ENCODE results near the gene THEM4.

THEM4 gene

DNA sequence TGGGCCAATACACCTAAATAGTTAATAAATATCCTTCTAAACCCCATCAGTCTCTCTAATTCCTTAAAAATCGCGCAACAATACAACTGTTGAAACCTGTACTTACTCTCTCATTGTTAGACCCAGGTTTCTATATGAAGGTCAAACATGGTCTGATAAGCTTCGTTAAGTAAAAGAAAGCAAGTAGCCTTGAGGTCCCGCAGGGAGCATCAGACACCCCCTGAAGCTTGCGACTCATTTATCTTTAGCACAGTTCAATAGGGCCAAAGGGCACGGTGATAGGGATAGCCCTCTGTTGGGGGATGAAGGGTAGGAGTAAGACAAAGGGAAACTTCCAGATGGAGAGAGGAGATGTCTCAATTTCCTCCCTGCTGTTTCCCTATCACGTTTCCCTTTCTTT, 27.3 kb upstream of the THEM4 start:
- H3K4me2 ChIP-seq (ENCODE audit: low read length) = no peak overlapping the region
- no peak overlapping the region for H3K27ac ChIP-seq (ENCODE audit: low read depth, low read length)
- H3K4me3 ChIP-seq (ENCODE audit: low read depth, low read length) = no peak overlapping the region
- WGBS (ENCODE audit: extremely low coverage, insufficient coverage, insufficient read length) = 100% methylated on average over 2 of the region's 7 CpGs
- H3K27me3 ChIP-seq (ENCODE audit: insufficient read depth, low read length) = no peaks in the 10 kb centered on the region
- H3K14ac ChIP-seq (ENCODE audit: low read length) = no peak overlapping the region
- no peak overlapping the region for H4K12ac ChIP-seq (ENCODE audit: low read depth, low read length)
- H4K8ac ChIP-seq (ENCODE audit: low read depth, low read length) = no peak overlapping the region
- no peak overlapping the region for H2BK120ac ChIP-seq (ENCODE audit: insufficient read depth, low read length, poor library complexity)
- no peak overlapping the region for H2BK12ac ChIP-seq (ENCODE audit: low read length)
- H3K79me1 ChIP-seq (ENCODE audit: low read length) = no peaks in the 10 kb centered on the region
- H2BK5ac ChIP-seq (ENCODE audit: low read depth, low read length, poor library complexity) = no peak overlapping the region
- H3K18ac ChIP-seq (ENCODE audit: low read length) = no peak overlapping the region
- no peak overlapping the region for H2AK5ac ChIP-seq (ENCODE audit: low read length)
- H3K79me2 ChIP-seq (ENCODE audit: control insufficient read depth, insufficient read depth, low read length, poor library complexity) = no peaks in the 10 kb centered on the region
- no peak overlapping the region for H3K4ac ChIP-seq (ENCODE audit: low read depth, low read length)
- H4K91ac ChIP-seq (ENCODE audit: low read depth, low read length) = no peak overlapping the region
- no peak overlapping the region for H3K23ac ChIP-seq (ENCODE audit: low read length)
- no peak overlapping the region for H3K9ac ChIP-seq (ENCODE audit: low read length)
- DNase-seq = no peak
- H3K9me3 ChIP-seq (ENCODE audit: insufficient read depth, low read depth, low read length) = no peaks in the 10 kb centered on the region
- H2AFZ ChIP-seq (ENCODE audit: insufficient read depth, low read length, poor library complexity) = no peak overlapping the region
- no peaks in the 10 kb centered on the region for H3K36me3 ChIP-seq (ENCODE audit: control insufficient read depth in 1 of 2, insufficient read depth in 2 of 2, low read length in 2 of 2)
- no peaks in the 10 kb centered on the region for H3K4me1 ChIP-seq (ENCODE audit: control insufficient read depth in 1 of 2, insufficient read depth in 2 of 2, low read length in 2 of 2)

DNA sequence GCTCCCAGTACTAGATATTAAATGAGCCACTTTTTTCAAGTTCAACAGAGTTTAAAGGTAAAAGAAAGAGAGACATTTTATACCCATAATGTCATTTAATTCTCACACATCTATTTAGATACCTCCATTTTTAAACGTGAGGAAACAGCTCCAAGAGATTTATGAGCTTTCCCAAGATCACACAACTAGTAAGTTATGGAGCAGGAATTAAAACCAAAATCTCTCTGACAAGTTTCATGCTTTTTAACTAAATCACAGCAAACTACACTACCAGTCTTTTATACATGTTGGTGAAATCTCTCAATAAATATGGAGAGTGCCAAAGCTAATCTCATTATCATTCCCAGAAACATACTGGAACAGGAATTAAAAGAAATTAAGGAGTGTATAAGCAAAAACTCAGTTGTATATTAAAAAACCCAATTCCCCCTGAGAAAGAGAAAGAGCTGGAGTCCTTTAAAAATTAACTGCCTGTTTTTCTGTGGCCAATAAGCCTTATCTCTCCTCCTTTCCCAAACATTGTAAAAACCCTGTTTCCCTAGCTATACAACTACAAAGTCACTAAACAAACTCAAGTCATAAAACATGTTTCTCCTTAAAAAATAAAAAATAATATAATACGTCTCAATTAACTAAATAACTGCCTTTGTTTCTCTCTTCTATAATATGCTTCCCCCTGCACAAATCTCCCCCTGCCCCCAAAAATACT, 26.7 kb upstream of the THEM4 start:
- no peak overlapping the region for H2AK5ac ChIP-seq (ENCODE audit: low read length)
- no peaks in the 10 kb centered on the region for H3K36me3 ChIP-seq (ENCODE audit: control insufficient read depth in 1 of 2, insufficient read depth in 2 of 2, low read length in 2 of 2)
- no peak overlapping the region for H3K14ac ChIP-seq (ENCODE audit: low read length)
- 62% methylated on average over 1 of the region's 2 CpGs for WGBS (ENCODE audit: extremely low coverage, insufficient coverage, insufficient read length)
- no peak overlapping the region for H4K91ac ChIP-seq (ENCODE audit: low read depth, low read length)
- H4K12ac ChIP-seq (ENCODE audit: low read depth, low read length) = no peak overlapping the region
- no peak overlapping the region for H4K8ac ChIP-seq (ENCODE audit: low read depth, low read length)
- no peak overlapping the region for H2BK120ac ChIP-seq (ENCODE audit: insufficient read depth, low read length, poor library complexity)
- H3K4ac ChIP-seq (ENCODE audit: low read depth, low read length) = no peak overlapping the region
- no peak overlapping the region for H3K4me2 ChIP-seq (ENCODE audit: low read length)
- no peak overlapping the region for H2BK5ac ChIP-seq (ENCODE audit: low read depth, low read length, poor library complexity)
- no peak overlapping the region for H3K9ac ChIP-seq (ENCODE audit: low read length)
- H3K79me1 ChIP-seq (ENCODE audit: low read length) = no peaks in the 10 kb centered on the region
- H3K4me1 ChIP-seq (ENCODE audit: control insufficient read depth in 1 of 2, insufficient read depth in 2 of 2, low read length in 2 of 2) = no peaks in the 10 kb centered on the region
- no peaks in the 10 kb centered on the region for H3K79me2 ChIP-seq (ENCODE audit: control insufficient read depth, insufficient read depth, low read length, poor library complexity)
- H3K27ac ChIP-seq (ENCODE audit: low read depth, low read length) = no peak overlapping the region
- H2AFZ ChIP-seq (ENCODE audit: insufficient read depth, low read length, poor library complexity) = no peak overlapping the region
- H3K9me3 ChIP-seq (ENCODE audit: insufficient read depth, low read depth, low read length) = no peaks in the 10 kb centered on the region
- H3K4me3 ChIP-seq (ENCODE audit: low read depth, low read length) = no peak overlapping the region
- no peak overlapping the region for H2BK12ac ChIP-seq (ENCODE audit: low read length)
- no peak overlapping the region for H3K18ac ChIP-seq (ENCODE audit: low read length)
- H3K23ac ChIP-seq (ENCODE audit: low read length) = no peak overlapping the region
- DNase-seq = no peak
- no peaks in the 10 kb centered on the region for H3K27me3 ChIP-seq (ENCODE audit: insufficient read depth, low read length)

- Histone ChIP-seq H2AFZ (ENCODE audit: insufficient read depth, low read length, poor library complexity) (no peak overlapping the region), H3K27me3 (ENCODE audit: insufficient read depth, low read length) (no peaks in the 10 kb centered on the region), H3K27ac (ENCODE audit: low read depth, low read length) (no peak overlapping the region), H4K91ac (ENCODE audit: low read depth, low read length) (no peak overlapping the region), H3K79me1 (ENCODE audit: low read length) (no peaks in the 10 kb centered on the region), H3K36me3 (ENCODE audit: control insufficient read depth in 1 of 2, insufficient read depth in 2 of 2, low read length in 2 of 2) (no peaks in the 10 kb centered on the region), H2BK5ac (ENCODE audit: low read depth, low read length, poor library complexity) (no peak overlapping the region), H3K9me3 (ENCODE audit: insufficient read depth, low read depth, low read length) (no peaks in the 10 kb centered on the region), H3K4ac (ENCODE audit: low read depth, low read length) (no peak overlapping the region), H3K4me3 (ENCODE audit: low read depth, low read length) (no peak overlapping the region), H4K12ac (ENCODE audit: low read depth, low read length) (no peak overlapping the region), H2BK120ac (ENCODE audit: insufficient read depth, low read length, poor library complexity) (no peak overlapping the region), H3K18ac (ENCODE audit: low read length) (no peak overlapping the region), H2AK5ac (ENCODE audit: low read length) (no peak overlapping the region), H3K4me2 (ENCODE audit: low read length) (no peak overlapping the region), H2BK12ac (ENCODE audit: low read length) (no peak overlapping the region), H3K14ac (ENCODE audit: low read length) (no peak overlapping the region), H3K79me2 (ENCODE audit: control insufficient read depth, insufficient read depth, low read length, poor library complexity) (no peaks in the 10 kb centered on the region), H3K4me1 (ENCODE audit: control insufficient read depth in 1 of 2, insufficient read depth in 2 of 2, low read length in 2 of 2) (no peaks in the 10 kb centered on the region), H3K9ac (ENCODE audit: low read length) (no peak overlapping the region), H3K23ac (ENCODE audit: low read length) (no peak overlapping the region), H4K8ac (ENCODE audit: low read depth, low read length) (no peak overlapping the region)
- DNase-seq = no peak
- no CpG with 5 or more reads among the region's 3 CpGs for WGBS (ENCODE audit: extremely low coverage, insufficient coverage, insufficient read length)
Measured at GRCh38 chr1:151935154-151935553, 25.8 kb upstream of the THEM4 start.

DNA sequence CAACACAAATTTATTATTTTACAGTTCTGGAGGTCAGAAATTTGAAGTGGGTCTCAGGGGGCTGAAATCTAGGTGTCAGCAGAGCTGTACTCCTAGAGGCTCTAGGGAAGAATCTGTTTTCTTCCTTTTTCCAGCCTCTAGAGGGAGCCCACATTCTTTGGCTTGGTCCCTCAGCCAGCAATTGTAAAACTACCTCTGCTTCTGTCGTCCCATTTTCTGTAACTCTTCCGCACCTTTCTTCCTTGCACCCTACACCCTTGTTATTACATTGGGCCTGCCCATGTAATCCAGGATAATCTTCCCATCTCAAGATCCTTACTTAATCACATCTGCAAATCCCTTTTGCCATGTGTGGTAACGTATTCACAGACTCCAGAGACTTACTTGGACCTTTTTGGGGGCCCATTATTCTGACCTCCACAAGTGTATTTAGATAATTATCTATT, 24.8 kb upstream of the THEM4 start:
- Histone ChIP-seq H2BK120ac (ENCODE audit: insufficient read depth, low read length, poor library complexity) (no peak overlapping the region), H4K91ac (ENCODE audit: low read depth, low read length) (no peak overlapping the region), H3K9ac (ENCODE audit: low read length) (no peak overlapping the region), H3K4me1 (ENCODE audit: control insufficient read depth in 1 of 2, insufficient read depth in 2 of 2, low read length in 2 of 2) (no peaks in the 10 kb centered on the region), H2BK12ac (ENCODE audit: low read length) (no peak overlapping the region), H3K4me2 (ENCODE audit: low read length) (no peak overlapping the region), H3K4ac (ENCODE audit: low read depth, low read length) (no peak overlapping the region), H3K14ac (ENCODE audit: low read length) (no peak overlapping the region), H3K79me1 (ENCODE audit: low read length) (no peaks in the 10 kb centered on the region), H3K27me3 (ENCODE audit: insufficient read depth, low read length) (no peaks in the 10 kb centered on the region), H4K8ac (ENCODE audit: low read depth, low read length) (no peak overlapping the region), H3K23ac (ENCODE audit: low read length) (no peak overlapping the region), H4K12ac (ENCODE audit: low read depth, low read length) (no peak overlapping the region), H3K4me3 (ENCODE audit: low read depth, low read length) (no peak overlapping the region), H2AFZ (ENCODE audit: insufficient read depth, low read length, poor library complexity) (no peak overlapping the region), H3K27ac (ENCODE audit: low read depth, low read length) (no peak overlapping the region), H3K36me3 (ENCODE audit: control insufficient read depth in 1 of 2, insufficient read depth in 2 of 2, low read length in 2 of 2) (no peaks in the 10 kb centered on the region), H3K9me3 (ENCODE audit: insufficient read depth, low read depth, low read length) (no peaks in the 10 kb centered on the region), H3K79me2 (ENCODE audit: control insufficient read depth, insufficient read depth, low read length, poor library complexity) (no peaks in the 10 kb centered on the region), H2AK5ac (ENCODE audit: low read length) (no peak overlapping the region), H2BK5ac (ENCODE audit: low read depth, low read length, poor library complexity) (no peak overlapping the region), H3K18ac (ENCODE audit: low read length) (no peak overlapping the region)
- peak; percentile 54 to 83 for DNase-seq
- no CpG with 5 or more reads among the region's 3 CpGs for WGBS (ENCODE audit: extremely low coverage, insufficient coverage, insufficient read length)

Measured in trophoblast cell (in vitro differentiated cells and primary cell).